Activated naive CD8-positive, alpha-beta T cell treated with anti-CD3 and anti-CD28 coated beads, Interleukin-2, amount 50 U/mL, for 24 hours (primary cell): ENCODE measurements around the gene ZKSCAN4.

Experiments used
- ATAC-seq: fragments of 150-1000 bp; cut with Tn5 transposase; one replicate; pipeline ENCODE4 v1.10.0; 2021
- DNase-seq: peaks from one replicate; pipeline ENCODE4 v3.0.0; 2021
- H3K27ac Mint-ChIP-seq: one replicate; pipeline ENCODE4 v1.8.0; 2021; ENCODE audit warnings: mild to moderate bottlenecking, mixed read lengths
- H3K27me3 Mint-ChIP-seq: one replicate; pipeline ENCODE4 v1.8.0; 2021; ENCODE audit warnings: mixed read lengths
- H3K36me3 Mint-ChIP-seq: one replicate; pipeline ENCODE4 v1.8.0; 2021; ENCODE audit warnings: low read depth, mixed read lengths
- H3K4me1 Mint-ChIP-seq: one replicate; pipeline ENCODE4 v1.8.0; 2021; ENCODE audit warnings: mixed read lengths
- H3K4me3 Mint-ChIP-seq: one replicate; pipeline ENCODE4 v1.8.0; 2021; ENCODE audit warnings: mild to moderate bottlenecking, moderate library complexity, mixed read lengths
- H3K9me3 Mint-ChIP-seq: one replicate; pipeline ENCODE4 v1.8.0; 2021; ENCODE audit warnings: mixed read lengths

The ZKSCAN4 gene

GRCh38 chr6:28226460-28226859 is 25.6 kb downstream of the ZKSCAN4 start:
- H3K36me3 Mint-ChIP-seq: peaks cover 8% of the 10 kb centered on the region
- DNase-seq (no peak), ATAC-seq (no peak)
- H3K27ac Mint-ChIP-seq: no peak overlapping the region
- peaks cover 37% of the 10 kb centered on the region for H3K27me3 Mint-ChIP-seq
- H3K4me1 Mint-ChIP-seq: peaks cover 11% of the 10 kb centered on the region
- H3K4me3 Mint-ChIP-seq: no peak overlapping the region
- no peaks in the 10 kb centered on the region for H3K9me3 Mint-ChIP-seq

GRCh38 chr6:28225056-28225834 is 26.8 kb downstream of the ZKSCAN4 start, which contains the start of gene ZSCAN9:
Gene ZSCAN9, plus strand, starts transcription at chr6:28225275. Its CDS starts 1,810 bp downstream, at chr6:28227085.
- H3K4me3 Mint-ChIP-seq: peak within 1 kb of the TSS; percentile 85
- peak within 1 kb of the TSS; percentile 73 for H3K27ac Mint-ChIP-seq
- H3K36me3 Mint-ChIP-seq: peaks cover 3% of the 10 kb centered on the region
- ATAC-seq (peak; percentile 81), DNase-seq (peak; percentile 61)
- H3K27me3 Mint-ChIP-seq: peaks cover 49% of the 10 kb centered on the region
- H3K4me1 Mint-ChIP-seq: peaks cover 11% of the 10 kb centered on the region
- no peaks in the 10 kb centered on the region for H3K9me3 Mint-ChIP-seq

- no peaks in the 10 kb centered on the region for H3K36me3 Mint-ChIP-seq
Observed at GRCh38 chr6:28224131-28225055, 27.7 kb downstream of the ZKSCAN4 start.

GRCh38 chr6:28220257-28221133 is 31.6 kb downstream of the ZKSCAN4 start:
- no peak overlapping the region for H3K4me3 Mint-ChIP-seq
- H3K4me1 Mint-ChIP-seq: peaks cover 18% of the 10 kb centered on the region
- no peaks in the 10 kb centered on the region for H3K9me3 Mint-ChIP-seq
- no peak overlapping the region for H3K27ac Mint-ChIP-seq
- no peak for DNase-seq
- peaks cover 87% of the 10 kb centered on the region for H3K27me3 Mint-ChIP-seq
- no peaks in the 10 kb centered on the region for H3K36me3 Mint-ChIP-seq
- no peak for ATAC-seq

More at GRCh38 chr6:28224131-28225055, 27.7 kb downstream of the ZKSCAN4 start:
- Mint-ChIP-seq H3K27me3 (peaks cover 57% of the 10 kb centered on the region), H3K9me3 (no peaks in the 10 kb centered on the region), H3K4me3 (peak overlapping the region; percentile 85), H3K27ac (peak overlapping the region; percentile 73), H3K4me1 (peaks cover 11% of the 10 kb centered on the region)
- ATAC-seq: no peak
- DNase-seq: no peak

- Mint-ChIP-seq H3K9me3 (no peaks in the 10 kb centered on the region), H3K4me1 (peaks cover 11% of the 10 kb centered on the region), H3K27ac (no peak overlapping the region), H3K27me3 (peaks cover 89% of the 10 kb centered on the region), H3K36me3 (no peaks in the 10 kb centered on the region), H3K4me3 (peak overlapping the region; percentile 76)
- ATAC-seq (peak; percentile 81), DNase-seq (peak; percentile 56)
Observed at GRCh38 chr6:28218312-28219248, 33.5 kb downstream of the ZKSCAN4 start.

GRCh38 chr6:28217890-28218289 is 34.2 kb downstream of the ZKSCAN4 start:
- H3K27me3 Mint-ChIP-seq: peaks cover 89% of the 10 kb centered on the region
- H3K4me3 Mint-ChIP-seq: peak overlapping the region; percentile 76
- H3K36me3 Mint-ChIP-seq: no peaks in the 10 kb centered on the region
- no peaks in the 10 kb centered on the region for H3K9me3 Mint-ChIP-seq
- DNase-seq (no peak), ATAC-seq (no peak)
- H3K27ac Mint-ChIP-seq: no peak overlapping the region
- peaks cover 14% of the 10 kb centered on the region for H3K4me1 Mint-ChIP-seq

GRCh38 chr6:28215425-28215824 is 36.6 kb downstream of the ZKSCAN4 start:
- Mint-ChIP-seq H3K4me3 (no peak overlapping the region), H3K27ac (no peak overlapping the region), H3K9me3 (no peaks in the 10 kb centered on the region), H3K27me3 (peaks cover 89% of the 10 kb centered on the region), H3K4me1 (peaks cover 23% of the 10 kb centered on the region), H3K36me3 (peaks cover 3% of the 10 kb centered on the region)
- no peak for DNase-seq
- no peak for ATAC-seq

GRCh38 chr6:28213213-28213523 is 38.9 kb downstream of the ZKSCAN4 start:
- peaks cover 3% of the 10 kb centered on the region for H3K36me3 Mint-ChIP-seq
- peak overlapping the region; percentile 82 for H3K4me3 Mint-ChIP-seq
- no peaks in the 10 kb centered on the region for H3K9me3 Mint-ChIP-seq
- H3K27ac Mint-ChIP-seq: peak overlapping the region; percentile 92
- ATAC-seq (no peak), DNase-seq (no peak)
- H3K4me1 Mint-ChIP-seq: peaks cover 20% of the 10 kb centered on the region
- peaks cover 91% of the 10 kb centered on the region for H3K27me3 Mint-ChIP-seq

GRCh38 chr6:28212510-28213212 is 39.4 kb downstream of the ZKSCAN4 start:
- Mint-ChIP-seq H3K36me3 (peaks cover 3% of the 10 kb centered on the region), H3K27ac (peak overlapping the region; percentile 92), H3K9me3 (no peaks in the 10 kb centered on the region), H3K4me3 (peak overlapping the region; percentile 82), H3K4me1 (peaks cover 24% of the 10 kb centered on the region), H3K27me3 (peaks cover 91% of the 10 kb centered on the region)
- ATAC-seq: peak; percentile 87
- peak; percentile 75 for DNase-seq

- Mint-ChIP-seq H3K9me3 (peaks cover 3% of the 10 kb centered on the region), H3K36me3 (peaks cover 6% of the 10 kb centered on the region), H3K27me3 (peaks cover 93% of the 10 kb centered on the region), H3K4me1 (peaks cover 30% of the 10 kb centered on the region), H3K4me3 (peak overlapping the region; percentile 82), H3K27ac (peak overlapping the region; percentile 92)
- ATAC-seq (no peak), DNase-seq (no peak)
Observed at GRCh38 chr6:28211840-28212509, 40.1 kb downstream of the ZKSCAN4 start.

- Mint-ChIP-seq H3K9me3 (peaks cover 12% of the 10 kb centered on the region), H3K27me3 (peaks cover 92% of the 10 kb centered on the region), H3K27ac (no peak overlapping the region), H3K36me3 (peaks cover 6% of the 10 kb centered on the region), H3K4me1 (peaks cover 31% of the 10 kb centered on the region), H3K4me3 (no peak overlapping the region)
- no peak for ATAC-seq
- DNase-seq: no peak
Observed at GRCh38 chr6:28209753-28210535, 42.1 kb downstream of the ZKSCAN4 start.
